NCI-H1694 treated with DMSO at 0.1 percent for 48 hours (cell line): Measurements from ENCODE around the gene ALK.

Source experiments
- DNase-seq: peaks from one replicate; lab custom pipeline; 2025; lab: John Stamatoyannopoulos, UW

The ALK gene

DNA sequence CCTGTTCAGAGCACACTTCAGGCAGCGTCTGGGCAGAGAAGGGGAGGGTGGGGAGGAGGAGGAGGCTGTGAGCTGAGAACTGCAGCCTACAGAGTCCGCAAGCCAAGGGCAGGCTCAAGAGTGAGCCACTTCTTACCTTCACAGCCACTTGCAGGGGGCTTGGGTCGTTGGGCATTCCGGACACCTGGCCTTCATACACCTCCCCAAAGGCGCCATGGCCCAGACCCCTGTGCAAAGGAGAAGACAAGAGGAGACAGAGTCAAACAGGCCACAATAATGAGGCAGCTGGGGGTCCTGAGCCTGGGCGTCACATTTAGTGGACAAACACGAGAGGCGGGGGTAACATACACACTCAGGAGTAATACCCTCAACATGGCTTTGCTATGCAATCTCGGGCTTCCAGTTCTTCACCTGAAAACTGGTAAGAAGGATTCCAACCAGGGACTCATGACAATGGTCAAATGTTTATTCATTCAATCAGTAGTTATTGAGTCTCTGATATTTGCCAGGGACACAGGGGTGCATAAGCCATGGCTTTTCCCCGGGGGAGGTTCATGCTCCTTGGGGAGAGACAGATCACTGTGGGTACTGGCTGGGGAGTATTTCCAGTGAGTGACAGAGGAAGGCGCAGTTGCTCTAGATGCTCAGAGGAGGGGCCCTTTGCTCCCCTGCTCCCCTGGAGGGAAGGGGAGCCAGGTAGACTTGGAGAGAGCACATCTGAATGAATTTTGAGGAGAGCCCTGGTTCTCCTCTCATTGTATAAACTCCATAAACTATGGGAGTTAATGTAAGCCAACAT lies 698.8 kb downstream of the ALK start:
- DNase-seq: no peak

DNA sequence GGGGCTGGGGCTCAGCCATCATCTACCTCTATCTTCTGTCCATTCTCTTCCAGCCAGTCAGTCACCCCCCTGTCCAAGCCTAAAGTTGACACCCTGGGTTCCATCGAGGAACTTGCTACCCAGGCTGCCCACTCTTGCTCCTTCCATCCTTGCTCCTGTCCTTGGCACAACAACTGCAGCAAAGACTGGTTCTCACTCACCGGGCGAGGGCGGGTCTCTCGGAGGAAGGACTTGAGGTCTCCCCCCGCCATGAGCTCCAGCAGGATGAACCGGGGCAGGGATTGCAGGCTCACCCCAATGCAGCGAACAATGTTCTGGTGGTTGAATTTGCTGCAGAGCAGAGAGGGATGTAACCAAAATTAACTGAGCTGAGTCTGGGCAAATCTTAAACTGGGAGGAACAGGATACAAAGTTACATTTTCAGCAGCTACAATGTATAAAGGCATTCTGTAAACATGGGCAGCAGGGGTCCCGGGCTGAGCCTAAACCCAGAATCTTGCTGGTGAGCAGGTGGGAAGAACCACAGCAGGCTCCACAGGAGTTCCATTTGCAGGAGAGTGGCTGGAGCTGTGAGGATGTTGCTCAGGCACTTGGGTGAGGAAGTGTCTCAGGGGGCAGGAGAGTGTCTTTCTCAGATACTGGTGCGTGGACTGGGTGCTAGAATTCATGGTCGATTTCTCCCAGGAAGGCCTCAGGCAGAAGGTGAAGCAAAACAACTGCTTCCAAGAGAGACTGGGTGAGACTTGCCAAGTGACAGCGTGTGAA lies 700.7 kb downstream of the ALK start:
- no peak for DNase-seq

- DNase-seq: no peak
These were observed 702.0 kb downstream of the ALK start for GRCh38 chr2:29219374-29219773.

DNA sequence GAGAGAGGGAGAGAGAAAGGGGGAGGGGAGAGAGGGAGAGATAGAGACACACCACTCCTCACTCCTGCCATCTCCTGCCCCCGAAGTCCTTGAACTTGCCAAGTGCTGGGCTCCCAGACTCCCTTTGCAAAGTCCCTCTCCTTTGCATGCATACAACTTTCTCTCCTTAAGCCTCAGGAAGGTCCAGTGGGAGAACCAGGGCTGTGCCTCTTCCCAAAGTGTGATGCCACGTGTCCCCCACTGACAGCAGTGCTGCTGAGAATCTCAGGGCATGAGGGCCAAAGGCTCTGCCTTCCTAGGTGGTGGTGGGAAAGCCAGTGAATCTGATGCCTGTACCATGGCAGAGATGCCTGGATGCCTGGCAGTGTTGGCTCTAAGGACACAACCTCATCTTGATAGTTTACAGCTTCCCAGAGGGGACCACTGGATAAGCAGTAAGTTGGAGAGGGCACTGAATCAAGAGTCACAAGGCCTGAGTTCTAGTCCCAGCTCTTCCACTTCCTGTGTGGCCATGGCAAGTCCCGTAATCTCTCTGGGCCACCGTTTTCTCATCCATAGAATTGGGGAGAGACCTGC lies 702.7 kb downstream of the ALK start:
- no peak for DNase-seq

- no peak for DNase-seq
These were observed 703.3 kb downstream of the ALK start for GRCh38 chr2:29218071-29218470.

GRCh38 chr2:29216609-29216909 lies 704.8 kb downstream of the ALK start:
- no peak for DNase-seq

- DNase-seq: no peak
These were observed 705.4 kb downstream of the ALK start for GRCh38 chr2:29215739-29216608.

- no peak for DNase-seq
These were observed 706.3 kb downstream of the ALK start for GRCh38 chr2:29215073-29215472.

- no peak for DNase-seq
These were observed 707.5 kb downstream of the ALK start for GRCh38 chr2:29213888-29214291.

- no peak for DNase-seq
These were observed 709.4 kb downstream of the ALK start for GRCh38 chr2:29212009-29212408.

GRCh38 chr2:29209551-29209950 lies 711.8 kb downstream of the ALK start:
- no peak for DNase-seq

GRCh38 chr2:29207352-29208148 lies 713.8 kb downstream of the ALK start:
- DNase-seq: no peak

DNA sequence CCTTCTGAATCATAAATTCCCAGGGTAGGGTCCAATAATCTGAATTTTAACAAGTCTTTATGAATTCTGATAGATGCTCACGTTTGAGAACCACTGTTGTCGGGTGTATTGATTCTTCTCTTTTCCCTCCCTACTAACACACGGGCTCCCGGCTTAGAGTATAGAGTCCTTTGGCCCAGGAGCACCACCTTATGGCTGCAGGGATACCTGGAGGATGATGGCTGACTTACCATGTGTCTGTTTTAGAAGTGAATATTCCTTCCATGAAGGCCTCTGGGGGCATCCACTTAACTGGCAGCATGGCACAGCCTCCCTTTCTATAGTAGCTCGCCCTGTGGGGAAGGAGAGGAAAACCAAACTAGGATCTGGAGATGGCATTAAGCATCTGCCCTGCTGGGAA lies 714.4 kb downstream of the ALK start:
- no peak for DNase-seq

GRCh38 chr2:29202819-29203495 lies 718.4 kb downstream of the ALK start:
- no peak for DNase-seq

- no peak for DNase-seq
These were observed 719.4 kb downstream of the ALK start for GRCh38 chr2:29201979-29202378.

DNA sequence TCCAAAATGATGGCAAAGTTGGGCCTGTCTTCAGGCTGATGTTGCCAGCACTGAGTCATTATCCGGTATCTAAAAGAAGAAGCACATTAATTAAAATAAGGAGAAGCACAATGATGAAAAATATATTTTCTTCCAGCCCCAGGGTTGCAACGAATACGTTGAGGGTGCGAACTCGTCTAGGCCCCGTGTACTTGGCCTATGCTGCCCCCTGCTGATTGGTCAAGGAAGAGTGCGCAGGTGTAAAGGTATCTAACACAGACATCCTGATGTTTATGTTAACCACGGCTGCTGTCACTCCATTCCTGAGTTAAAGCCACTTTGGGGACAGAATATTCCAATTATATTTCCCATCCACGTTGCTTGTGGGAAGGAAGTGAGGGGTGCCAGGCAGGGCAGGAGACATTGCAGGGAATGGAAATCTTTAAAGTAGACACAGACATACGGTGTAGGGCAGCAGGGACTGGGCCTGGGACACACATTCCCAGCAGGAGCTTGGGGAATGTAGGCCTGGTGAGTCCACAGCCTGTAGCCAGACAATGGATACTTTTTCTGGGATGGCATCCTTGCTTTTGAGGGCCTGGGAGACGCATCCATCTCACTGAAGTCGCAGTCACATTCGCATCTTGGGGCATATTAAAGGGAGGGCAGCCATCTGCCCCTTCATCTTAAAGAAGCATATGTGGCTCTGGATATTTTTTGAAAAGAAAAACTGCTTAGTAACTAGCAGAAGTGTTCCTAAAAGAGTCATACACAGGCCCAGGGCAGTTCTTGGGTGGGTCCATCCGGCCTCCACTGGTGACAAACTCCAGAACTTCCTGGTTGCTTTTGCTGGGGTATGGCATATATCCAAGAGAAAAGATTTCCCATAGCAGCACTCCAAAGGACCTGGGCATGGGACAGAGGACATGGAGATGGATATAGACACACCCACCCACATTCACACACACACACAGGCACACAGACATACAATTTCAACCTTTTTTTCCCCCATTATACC lies 724.3 kb downstream of the ALK start:
- DNase-seq: peak; percentile 37

- no peak for DNase-seq
These were observed 725.6 kb downstream of the ALK start for GRCh38 chr2:29195796-29196195.

DNA sequence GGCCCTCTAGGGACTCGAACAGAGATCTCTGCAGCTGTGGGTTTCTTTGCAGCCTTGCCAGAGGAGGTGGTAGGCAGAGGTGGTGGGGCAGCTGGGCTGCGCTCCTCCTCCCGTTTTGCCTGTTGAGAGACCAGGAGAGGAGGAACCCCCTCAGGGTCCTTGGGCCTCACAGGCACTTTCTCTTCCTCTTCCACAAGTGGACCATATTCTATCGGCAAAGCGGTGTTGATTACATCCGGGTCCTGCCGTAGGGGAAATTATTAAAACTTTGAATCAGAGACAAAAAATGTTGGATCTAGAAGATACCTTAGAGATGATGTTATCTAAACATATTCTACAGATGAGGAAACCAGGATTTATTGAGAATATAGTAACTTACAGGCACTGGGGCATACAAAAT lies 727.7 kb downstream of the ALK start:
- no peak for DNase-seq

GRCh38 chr2:29193111-29193510 lies 728.3 kb downstream of the ALK start:
- DNase-seq: no peak

GRCh38 chr2:29192526-29192925 lies 728.9 kb downstream of the ALK start:
- DNase-seq: no peak
